ENCODE measurements around the gene CASTOR2. TPM values are rescaled to one million over a fixed set of nuclear protein-coding genes. Genes with fewer than 3 reads are reported as not detected.

The CASTOR2 gene
- total RNA-seq, 4 donors from 2014 or later, result 6.6 to 36.8 (median 23.2) TPM

- Histone ChIP-seq H3K27me3 (no peaks in the 10 kb centered on the region), H3K4me1 (peaks cover 0 to 4% (median 0%) of the 10 kb centered on the region in 4 donors), H3K36me3 (peaks cover 0 to 77% (median 0%) of the 10 kb centered on the region in 3 donors), H3K27ac (no peak overlapping the region), H3K9me3 (no peaks in the 10 kb centered on the region), H3K4me3 (no peak overlapping the region)
- TF ChIP-seq CTCF (IDR thresholded peaks at IDR 0.05) (no peak), POLR2A (IDR thresholded peaks at IDR 0.05) (no peak)
- DNase-seq, result no peak
These were observed 86.0 kb downstream of the CASTOR2 start for GRCh38 chr7:75050501-75050900.

GRCh38 chr7:75054744-75055143 is 90.2 kb downstream of the CASTOR2 start:
- H3K27me3 ChIP-seq, result no peaks in the 10 kb centered on the region
- no peaks in the 10 kb centered on the region for H3K9me3 ChIP-seq
- no peak overlapping the region for H3K4me3 ChIP-seq
- no peak for TF ChIP-seq POLR2A (IDR thresholded peaks at IDR 0.05)
- no peak for TF ChIP-seq CTCF (IDR thresholded peaks at IDR 0.05)
- H3K27ac ChIP-seq, result peak overlapping the region in 1 of 4 donors; percentile 36
- peaks cover 0 to 4% (median 0%) of the 10 kb centered on the region in 4 donors for H3K4me1 ChIP-seq
- no peak for DNase-seq
- peaks cover 0 to 90% (median 0%) of the 10 kb centered on the region in 3 donors for H3K36me3 ChIP-seq

DNA sequence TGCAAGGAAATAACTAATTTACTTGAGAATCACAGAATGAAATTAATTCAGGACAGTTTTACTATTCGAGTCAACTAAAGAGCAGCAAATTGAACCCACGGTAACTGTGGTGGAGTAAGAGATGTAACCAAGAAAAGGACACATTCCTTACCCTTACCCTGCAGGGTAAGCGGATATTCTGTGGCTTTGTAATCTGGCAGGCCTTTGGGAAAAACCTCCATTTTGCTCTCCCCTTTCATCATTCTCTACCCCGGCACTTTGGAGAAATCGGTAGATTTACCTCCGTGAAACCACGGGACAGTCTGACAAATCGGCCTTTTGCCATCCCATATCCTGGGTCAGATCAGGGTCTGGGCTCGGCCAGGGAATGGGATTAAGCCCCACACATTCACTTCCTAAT is 90.7 kb downstream of the CASTOR2 start:
- Histone ChIP-seq H3K4me1 (peaks cover 0 to 4% (median 0%) of the 10 kb centered on the region in 4 donors), H3K27ac (peak overlapping the region in 1 of 4 donors; percentile 36), H3K4me3 (no peak overlapping the region), H3K36me3 (peaks cover 0 to 90% (median 0%) of the 10 kb centered on the region in 3 donors), H3K27me3 (no peaks in the 10 kb centered on the region), H3K9me3 (no peaks in the 10 kb centered on the region)
- no peak for DNase-seq
- TF ChIP-seq CTCF (IDR thresholded peaks at IDR 0.05), result no peak
- no peak for TF ChIP-seq POLR2A (IDR thresholded peaks at IDR 0.05)

DNA sequence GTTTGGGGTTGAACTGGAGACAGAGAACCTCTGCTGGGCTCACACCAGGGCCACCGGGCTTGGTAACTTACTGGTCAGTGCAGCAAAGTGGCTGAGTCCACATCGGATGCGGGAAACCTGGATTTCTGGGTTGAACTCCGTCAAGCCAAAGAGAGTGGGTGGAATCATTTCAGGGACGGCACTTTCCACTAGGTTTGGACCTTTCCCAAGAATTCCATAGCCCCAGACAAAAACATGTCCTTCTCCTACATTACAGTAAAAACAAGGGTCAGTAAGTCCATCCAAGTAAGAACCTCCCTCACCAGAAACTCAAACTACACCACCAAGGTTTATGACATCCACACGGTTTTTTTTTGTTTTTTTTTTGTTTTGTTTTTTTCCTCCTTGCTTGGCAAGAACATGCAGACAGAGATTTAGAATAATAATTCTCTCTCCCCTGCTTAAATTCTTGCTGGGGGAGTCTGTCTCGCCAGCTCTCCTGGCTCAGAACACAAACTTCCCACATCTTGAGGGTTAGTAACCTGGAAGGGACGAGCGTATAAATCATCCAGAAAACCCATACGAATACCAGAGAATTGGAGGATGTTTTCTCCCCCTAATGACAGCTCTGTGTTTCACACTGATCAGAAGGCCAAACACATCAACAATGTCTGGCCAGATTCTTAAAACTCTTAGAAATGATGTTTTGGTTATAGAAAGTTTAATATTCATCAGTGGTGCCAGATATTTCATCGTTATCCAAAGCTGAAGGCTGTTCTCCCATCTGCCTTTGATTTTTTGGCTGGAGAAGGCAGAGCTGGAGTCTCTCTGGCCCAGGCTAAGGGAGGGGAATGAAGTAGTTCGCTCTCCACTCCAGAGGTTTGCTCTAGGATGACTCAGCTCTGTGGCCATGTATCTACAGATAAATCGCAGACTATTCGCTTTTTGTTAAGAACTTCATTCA is 91.6 kb downstream of the CASTOR2 start:
- DNase-seq, result no peak
- H3K27ac ChIP-seq, result peak overlapping the region in 2 of 4 donors; percentile 36 to 40
- TF ChIP-seq CTCF (IDR thresholded peaks at IDR 0.05) (no peak), POLR2A (IDR thresholded peaks at IDR 0.05) (no peak)
- no peak overlapping the region for H3K4me3 ChIP-seq
- no peaks in the 10 kb centered on the region for H3K27me3 ChIP-seq
- H3K4me1 ChIP-seq, result peaks cover 0 to 4% (median 0%) of the 10 kb centered on the region in 4 donors
- no peaks in the 10 kb centered on the region for H3K9me3 ChIP-seq
- H3K36me3 ChIP-seq, result peaks cover 0 to 94% (median 0%) of the 10 kb centered on the region in 3 donors

DNA sequence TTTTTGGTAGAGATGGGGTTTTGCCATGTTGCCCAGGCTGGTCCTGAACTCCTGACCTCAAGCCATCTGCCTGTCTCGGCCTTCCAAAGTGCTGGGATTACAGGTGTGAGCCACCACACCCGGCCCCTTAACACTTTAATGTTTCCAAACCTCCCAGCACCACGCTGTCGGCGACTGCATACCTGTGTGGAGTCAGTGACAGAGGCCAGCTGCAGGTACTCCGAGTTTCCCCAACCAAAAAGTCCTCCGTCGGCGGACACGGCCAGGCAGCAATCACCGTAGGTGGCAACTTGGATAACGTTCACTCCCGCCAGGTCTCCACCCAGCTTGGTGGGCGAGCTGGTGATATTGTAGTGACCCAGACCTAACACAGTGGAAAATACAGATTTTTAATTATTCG is 93.9 kb downstream of the CASTOR2 start:
- TF ChIP-seq POLR2A (IDR thresholded peaks at IDR 0.05), result no peak
- H3K4me1 ChIP-seq, result peaks cover 0 to 4% (median 0%) of the 10 kb centered on the region in 4 donors
- DNase-seq, result no peak
- H3K4me3 ChIP-seq, result no peak overlapping the region
- no peaks in the 10 kb centered on the region for H3K9me3 ChIP-seq
- H3K27ac ChIP-seq, result no peak overlapping the region
- H3K36me3 ChIP-seq, result peaks cover 0 to 98% (median 0%) of the 10 kb centered on the region in 3 donors
- H3K27me3 ChIP-seq, result no peaks in the 10 kb centered on the region

DNA sequence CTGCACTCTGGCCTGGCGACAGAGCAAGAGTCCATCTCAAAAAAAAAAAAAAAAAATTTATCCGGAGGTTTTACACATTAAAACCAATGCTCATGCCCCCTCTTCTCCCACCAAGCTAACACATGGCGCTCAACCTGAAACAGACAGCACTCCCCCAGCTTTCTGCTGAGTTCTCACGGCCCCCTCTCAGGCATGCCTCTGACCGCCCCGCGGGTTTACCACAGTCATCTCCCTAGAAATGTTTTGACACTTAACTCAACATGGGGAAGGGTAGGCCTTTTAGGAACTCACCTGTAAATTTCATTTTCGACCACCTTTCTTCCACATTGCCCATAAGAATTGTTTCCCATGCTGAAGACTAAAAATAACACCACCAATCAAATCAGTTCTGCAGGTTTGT is 99.8 kb downstream of the CASTOR2 start:
- no peaks in the 10 kb centered on the region for H3K4me1 ChIP-seq
- H3K27ac ChIP-seq, result no peak overlapping the region
- H3K9me3 ChIP-seq, result no peaks in the 10 kb centered on the region
- H3K4me3 ChIP-seq, result no peak overlapping the region
- no peaks in the 10 kb centered on the region for H3K27me3 ChIP-seq
- no peak for TF ChIP-seq CTCF (IDR thresholded peaks at IDR 0.05)
- TF ChIP-seq POLR2A (IDR thresholded peaks at IDR 0.05), result no peak
- peaks cover 0 to 100% (median 0%) of the 10 kb centered on the region in 3 donors for H3K36me3 ChIP-seq
- no peak for DNase-seq
